Neural progenitor cell (in vitro differentiated cells): Measurements from ENCODE around the gene FCER2.

ENCODE experiments used
- EZH2 ChIP-seq: fragments of 200-600 bp; sonication (generic); IDR thresholded peaks from 2 replicates; pipeline ENCODE4 v1.6.1; 2017; ENCODE audit warnings: antibody characterized with exemption, mild to moderate bottlenecking, moderate library complexity
- TF ChIP-seq, protein P1 (sequence below): fragments of 200-600 bp; sonication (generic); IDR thresholded peaks from 2 replicates; pipeline ENCODE4 v1.5.1; 2017; ENCODE audit warnings: antibody characterized with exemption, mild to moderate bottlenecking

DNA sequence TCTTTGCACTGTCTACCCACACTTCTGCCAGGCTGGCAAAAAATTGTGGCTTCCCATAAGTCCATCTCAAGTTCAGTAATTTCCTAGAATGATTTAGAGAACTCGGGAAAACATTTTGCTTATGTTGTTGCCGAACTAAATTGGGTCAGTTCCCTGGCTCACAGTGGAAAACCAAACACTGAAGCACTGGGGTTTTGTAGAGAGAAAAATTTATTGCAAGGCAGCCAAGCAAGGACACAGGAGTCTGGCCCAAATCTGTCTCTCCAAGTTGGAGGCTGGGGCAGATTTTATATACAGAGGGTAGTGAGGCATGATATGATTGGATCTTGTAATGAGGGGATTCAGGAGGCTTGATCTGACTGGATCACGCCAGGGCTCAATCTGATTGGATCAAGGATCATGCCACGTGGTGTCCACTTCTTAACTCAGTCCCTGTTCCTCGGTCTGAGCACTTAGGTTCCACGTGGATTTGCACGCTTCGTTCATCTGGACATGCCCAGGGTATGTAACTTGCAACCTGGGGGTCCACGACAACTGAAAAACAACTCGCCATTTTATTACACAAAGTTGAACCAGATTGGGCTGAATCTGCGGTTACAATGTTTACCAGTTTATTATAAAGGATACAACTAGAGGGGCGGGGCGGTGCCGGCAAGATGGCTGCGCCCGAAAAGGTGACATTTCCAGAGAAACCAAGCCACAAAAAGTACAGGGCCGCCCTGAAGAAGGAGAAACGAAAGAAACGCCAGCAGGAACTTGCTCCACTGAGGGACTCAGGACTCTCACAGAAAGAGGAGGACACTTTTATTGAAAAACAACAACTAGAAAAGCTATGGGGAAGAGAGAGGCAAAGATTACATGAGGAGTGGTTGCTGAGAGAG is 38.1 kb upstream of the FCER2 start:
- TF ChIP-seq, protein P1, sequence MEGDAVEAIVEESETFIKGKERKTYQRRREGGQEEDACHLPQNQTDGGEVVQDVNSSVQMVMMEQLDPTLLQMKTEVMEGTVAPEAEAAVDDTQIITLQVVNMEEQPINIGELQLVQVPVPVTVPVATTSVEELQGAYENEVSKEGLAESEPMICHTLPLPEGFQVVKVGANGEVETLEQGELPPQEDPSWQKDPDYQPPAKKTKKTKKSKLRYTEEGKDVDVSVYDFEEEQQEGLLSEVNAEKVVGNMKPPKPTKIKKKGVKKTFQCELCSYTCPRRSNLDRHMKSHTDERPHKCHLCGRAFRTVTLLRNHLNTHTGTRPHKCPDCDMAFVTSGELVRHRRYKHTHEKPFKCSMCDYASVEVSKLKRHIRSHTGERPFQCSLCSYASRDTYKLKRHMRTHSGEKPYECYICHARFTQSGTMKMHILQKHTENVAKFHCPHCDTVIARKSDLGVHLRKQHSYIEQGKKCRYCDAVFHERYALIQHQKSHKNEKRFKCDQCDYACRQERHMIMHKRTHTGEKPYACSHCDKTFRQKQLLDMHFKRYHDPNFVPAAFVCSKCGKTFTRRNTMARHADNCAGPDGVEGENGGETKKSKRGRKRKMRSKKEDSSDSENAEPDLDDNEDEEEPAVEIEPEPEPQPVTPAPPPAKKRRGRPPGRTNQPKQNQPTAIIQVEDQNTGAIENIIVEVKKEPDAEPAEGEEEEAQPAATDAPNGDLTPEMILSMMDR, result no peak
- TF ChIP-seq EZH2, result no peak
